Transverse colon (tissue), 4 donors: ENCODE data around the gene TMEM266. TPM values are rescaled to one million over a fixed set of nuclear protein-coding genes. Genes with fewer than 3 reads are reported as not detected.

ENCODE experiments used
- DNase-seq: peaks from one replicate; pipeline ENCODE4 v3.0.0-alpha.2; 2019
- H3K27ac ChIP-seq, 4 donors: fragments of 200-600 bp; sonication (generic); 2 replicates each; pipeline ENCODE4 v1.5.1; 2016 to 2018; ENCODE audit warnings: inconsistent platforms in 4 of 4
- H3K27me3 ChIP-seq: fragments of 200-600 bp; sonication (generic); 2 replicates; pipeline ENCODE4 v1.5.1; 2017; ENCODE audit warnings: inconsistent platforms
- H3K36me3 ChIP-seq, 4 donors: fragments of 200-600 bp; sonication (generic); 2 replicates each; pipeline ENCODE4 v1.5.1; 2017 to 2019; ENCODE audit warnings: inconsistent platforms in 4 of 4
- H3K4me1 ChIP-seq, 4 donors: fragments of 200-600 bp; sonication (generic); 2 replicates each; pipeline ENCODE4 v1.5.1; 2017 to 2020; ENCODE audit warnings: inconsistent platforms in 4 of 4
- H3K4me3 ChIP-seq, 4 donors: fragments of 200-600 bp; sonication (generic); 1 replicate in 1 of 4; 2 replicates in 3 of 4; pipeline versions ENCODE4 v1.5.1 to v1.6.1; 2017 to 2019; ENCODE audit warnings: inconsistent platforms in 4 of 4
- H3K9me3 ChIP-seq, 2 donors: fragments of 200-600 bp; sonication (generic); 2 replicates each; pipeline ENCODE4 v1.5.1; 2017 to 2019; ENCODE audit warnings: inconsistent platforms in 2 of 2
- EP300 ChIP-seq: sonication (generic); formaldehyde crosslinking; IDR thresholded peaks from one replicate; pipeline ENCODE4 v1.6.1; 2017; ENCODE audit warnings: antibody characterized with exemption, low read depth
- POLR2A ChIP-seq: fragments of 450-650 bp; IDR thresholded peaks from one replicate; pipeline ENCODE4 v1.6.1; 2016; ENCODE audit warnings: antibody characterized with exemption, mild to moderate bottlenecking, moderate library complexity
- POLR2AphosphoS5 ChIP-seq, 3 donors: sonication (generic); formaldehyde crosslinking; IDR thresholded peaks; one replicate each; pipeline ENCODE4 v1.6.1; 2016; ENCODE audit warnings: antibody characterized with exemption in 3 of 3
- WGBS, 2 donors: methylation state at CpG; one replicate each; pipeline ENCODE4 v1.1.5; 2018; ENCODE audit warnings: low coverage in 1 of 2; 5-methylcytosine and 5-hydroxymethylcytosine counted together
- in situ Hi-C, 4 donors: fragments of 200-750 bp; cut with MboI; loops; one replicate each; pipeline versions ENCODE4 v1.15.0 to v1.15.1; 2017; ENCODE audit warnings: low sequenced_read_pairs in 3 of 4, low pct_ligation_motif_present in 1 of 4, low pct_unique_long_range_greater_than_20kb in 1 of 4
- intact Hi-C: fragments of 100-400 bp; cut with DNase I; formaldehyde crosslinking; loops from one replicate; pipeline ENCODE4 v1.15.1; 2023; ENCODE audit warnings: low total_unique reads
- total RNA-seq, 4 donors: library from RNA; depleted of rRNA; stranded (reverse); fragments of >200 nt; gene quantifications; one replicate each; pipeline ENCODE4 v1.1.0, GENCODE V29; 2016
- TF ChIP-seq, protein P1 (sequence below), 5 experiments: fragments of 200-600 bp in 3 of 5; fragments of 450-650 bp in 2 of 5; sonication (generic) in 3 of 5; IDR thresholded peaks; 1 replicate in 2 of 5; 2 replicates in 3 of 5; pipeline ENCODE4 v1.5.1; 2016 to 2017; ENCODE audit warnings: antibody characterized with exemption in 5 of 5, inconsistent platforms in 3 of 5, mild to moderate bottlenecking in 2 of 5, moderate library complexity in 1 of 5

The TMEM266 gene
- total RNA-seq, 4 donors from 2014 or later: 0.41 TPM; not detected in 3

- intact Hi-C loops: no loop called here
- H3K36me3 ChIP-seq: peaks cover 0 to 26% (median 13%) of the 10 kb centered on the region in 4 donors
Measured at GRCh38 chr15:76209942-76210341, 150.2 kb downstream of the TMEM266 start.

DNA sequence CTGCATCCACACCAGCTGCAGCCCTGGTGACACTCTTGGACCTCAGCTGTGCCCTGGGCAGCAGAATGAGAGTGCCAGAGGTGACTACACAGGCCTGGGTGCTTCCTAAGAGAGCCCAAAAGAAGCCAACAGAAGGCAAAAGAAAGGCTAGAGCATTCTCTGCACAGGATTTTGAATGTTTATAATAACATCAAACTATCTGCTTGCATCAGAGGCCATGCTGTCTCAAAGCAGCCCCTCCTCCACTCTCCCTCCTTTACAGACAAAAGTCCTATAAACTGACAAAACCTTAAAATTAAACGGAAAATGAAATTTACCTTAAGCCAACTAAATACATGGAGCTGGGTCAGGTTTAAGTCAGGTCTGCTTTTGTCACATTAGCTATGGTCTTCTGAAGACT, 155.8 kb downstream of the TMEM266 start:
- intact Hi-C loops: no loop called here
- Histone ChIP-seq H3K9me3 (no peaks in the 10 kb centered on the region), H3K27me3 (no peaks in the 10 kb centered on the region), H3K36me3 (peaks cover 0 to 26% (median 13%) of the 10 kb centered on the region in 4 donors), H3K4me3 (no peak overlapping the region), H3K4me1 (peaks cover 0 to 16% (median 4%) of the 10 kb centered on the region in 4 donors), H3K27ac (no peak overlapping the region)
- WGBS, 2 donors: 75 to 91% methylated on average over 1 of the region's 1 CpG
- DNase-seq: no peak
- in situ Hi-C loops: no loop called here
- TF ChIP-seq, protein P1, sequence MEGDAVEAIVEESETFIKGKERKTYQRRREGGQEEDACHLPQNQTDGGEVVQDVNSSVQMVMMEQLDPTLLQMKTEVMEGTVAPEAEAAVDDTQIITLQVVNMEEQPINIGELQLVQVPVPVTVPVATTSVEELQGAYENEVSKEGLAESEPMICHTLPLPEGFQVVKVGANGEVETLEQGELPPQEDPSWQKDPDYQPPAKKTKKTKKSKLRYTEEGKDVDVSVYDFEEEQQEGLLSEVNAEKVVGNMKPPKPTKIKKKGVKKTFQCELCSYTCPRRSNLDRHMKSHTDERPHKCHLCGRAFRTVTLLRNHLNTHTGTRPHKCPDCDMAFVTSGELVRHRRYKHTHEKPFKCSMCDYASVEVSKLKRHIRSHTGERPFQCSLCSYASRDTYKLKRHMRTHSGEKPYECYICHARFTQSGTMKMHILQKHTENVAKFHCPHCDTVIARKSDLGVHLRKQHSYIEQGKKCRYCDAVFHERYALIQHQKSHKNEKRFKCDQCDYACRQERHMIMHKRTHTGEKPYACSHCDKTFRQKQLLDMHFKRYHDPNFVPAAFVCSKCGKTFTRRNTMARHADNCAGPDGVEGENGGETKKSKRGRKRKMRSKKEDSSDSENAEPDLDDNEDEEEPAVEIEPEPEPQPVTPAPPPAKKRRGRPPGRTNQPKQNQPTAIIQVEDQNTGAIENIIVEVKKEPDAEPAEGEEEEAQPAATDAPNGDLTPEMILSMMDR (IDR thresholded peaks at IDR 0.05): no peak
- TF ChIP-seq POLR2AphosphoS5 (IDR thresholded peaks at IDR 0.05): no peak
- no peak for TF ChIP-seq POLR2A
- no peak for TF ChIP-seq EP300

More at GRCh38 chr15:76209942-76210341, 150.2 kb downstream of the TMEM266 start:
- no peak overlapping the region for H3K27ac ChIP-seq
- no peak overlapping the region for H3K4me3 ChIP-seq
- H3K4me1 ChIP-seq: no peaks in the 10 kb centered on the region
- H3K9me3 ChIP-seq: no peaks in the 10 kb centered on the region
- 89% methylated on average over 3 of the region's 3 CpGs; no CpG with 5 or more reads in 1 of the 2 donors for WGBS, 2 donors
- TF ChIP-seq POLR2A (no peak), POLR2AphosphoS5 (IDR thresholded peaks at IDR 0.05) (no peak), EP300 (no peak)
- TF ChIP-seq, protein P1 (IDR thresholded peaks at IDR 0.05): no peak
- DNase-seq: no peak
- no peaks in the 10 kb centered on the region for H3K27me3 ChIP-seq
- in situ Hi-C loops: no loop called here

GRCh38 chr15:76217029-76217881, 157.5 kb downstream of the TMEM266 start:
- TF ChIP-seq, protein P1 (IDR thresholded peaks at IDR 0.05): no peak
- TF ChIP-seq POLR2A: no peak
- no peak for TF ChIP-seq POLR2AphosphoS5 (IDR thresholded peaks at IDR 0.05)
- no peak for TF ChIP-seq EP300
- WGBS, 2 donors: 50 to 74% methylated on average over 2 to 7 of the region's 7 CpGs
- H3K4me1 ChIP-seq: peaks cover 0 to 27% (median 4%) of the 10 kb centered on the region in 4 donors
- intact Hi-C loops: no loop called here
- in situ Hi-C loops: no loop called here
- no peak overlapping the region for H3K27ac ChIP-seq
- no peaks in the 10 kb centered on the region for H3K27me3 ChIP-seq
- no peak for DNase-seq
- no peaks in the 10 kb centered on the region for H3K9me3 ChIP-seq
- no peak overlapping the region for H3K4me3 ChIP-seq
- H3K36me3 ChIP-seq: peaks cover 0 to 21% (median 7%) of the 10 kb centered on the region in 4 donors

DNA sequence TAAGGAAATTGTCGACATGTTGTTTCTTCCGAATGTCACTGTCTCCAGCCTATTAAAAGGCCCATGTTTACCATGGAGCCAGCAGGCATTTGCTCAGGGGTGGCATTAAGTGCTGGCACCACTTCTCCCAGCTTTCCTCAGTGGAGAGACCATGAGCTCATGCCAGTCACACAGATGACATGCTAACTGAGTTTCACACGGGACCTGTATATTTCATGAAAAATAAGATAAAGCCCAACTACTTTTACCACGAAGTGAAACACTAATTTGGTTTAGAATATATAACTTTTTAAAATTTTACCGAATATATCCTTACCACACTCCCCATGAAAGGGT, 158.1 kb downstream of the TMEM266 start:
- in situ Hi-C loops (no loop called here), intact Hi-C loops (no loop called here)
- Histone ChIP-seq H3K9me3 (no peaks in the 10 kb centered on the region), H3K27me3 (no peaks in the 10 kb centered on the region), H3K4me3 (no peak overlapping the region), H3K4me1 (peaks cover 0 to 27% (median 4%) of the 10 kb centered on the region in 4 donors), H3K27ac (no peak overlapping the region), H3K36me3 (peaks cover 0 to 21% (median 7%) of the 10 kb centered on the region in 4 donors)
- 91 to 96% methylated on average over 3 to 5 of the region's 5 CpGs for WGBS, 2 donors
- DNase-seq: no peak
- TF ChIP-seq, protein P1 (IDR thresholded peaks at IDR 0.05): no peak
- TF ChIP-seq EP300: no peak
- TF ChIP-seq POLR2AphosphoS5 (IDR thresholded peaks at IDR 0.05): no peak
- no peak for TF ChIP-seq POLR2A
